SU-DHL-6 (cell line): ENCODE data around the gene CACNA1C.

Experiments used
- H2AFZ ChIP-seq: fragments of 200-600 bp; sonication (generic); 2 replicates; pipeline ENCODE4 v1.6.1; 2014; ENCODE audit warnings: low read depth, mild to moderate bottlenecking, moderate library complexity, mixed read lengths, antibody characterized with exemption, low read length; ENCODE audit not compliant: severe bottlenecking
- H3F3A ChIP-seq: fragments of 200-600 bp; shearing (Covaris generic); 2 replicates; pipeline ENCODE4 v1.6.0; 2016; ENCODE audit warnings: antibody characterized with exemption, mild to moderate bottlenecking; ENCODE audit not compliant: insufficient read depth
- H3K27ac ChIP-seq: fragments of 200-600 bp; sonication (generic); 2 replicates; pipeline ENCODE4 v1.5.1; 2016; ENCODE audit warnings: low read depth, mild to moderate bottlenecking, low read length, moderate library complexity, mixed read lengths
- H3K27me3 ChIP-seq: fragments of 200-600 bp; sonication (generic), shearing (Covaris generic); 2 replicates; pipeline ENCODE4 v1.6.0; 2014; ENCODE audit warnings: mild to moderate bottlenecking, low read length
- H3K36me3 ChIP-seq: fragments of 200-600 bp; sonication (generic); 2 replicates; pipeline ENCODE4 v1.6.1; 2014; ENCODE audit warnings: mild to moderate bottlenecking, low read length, mixed read lengths
- H3K4me2 ChIP-seq: fragments of 300-600, 200-600 bp; shearing (Covaris generic), sonication (generic); 2 replicates; pipeline ENCODE4 v1.6.0; 2014; ENCODE audit warnings: low read length, low read depth, mild to moderate bottlenecking; ENCODE audit not compliant: poor library complexity, severe bottlenecking
- H3K4me3 ChIP-seq: fragments of 200-600 bp; sonication (generic); 2 replicates; pipeline ENCODE4 v1.5.1; 2014; ENCODE audit warnings: antibody characterized with exemption, low read length, mild to moderate bottlenecking, mixed read lengths; ENCODE audit not compliant: insufficient read depth, poor library complexity, severe bottlenecking
- H3K79me2 ChIP-seq: fragments of 200-600 bp; sonication (generic); 2 replicates; pipeline ENCODE4 v1.6.1; 2014; ENCODE audit warnings: mild to moderate bottlenecking, low read length, moderate library complexity; ENCODE audit not compliant: insufficient read depth
- H3K9ac ChIP-seq: fragments of 200-600 bp; sonication (generic); 2 replicates; pipeline ENCODE4 v1.7.0; 2014; ENCODE audit warnings: mild to moderate bottlenecking, low read length
- H3K9me2 ChIP-seq: fragments of 200-600 bp; sonication (generic); replicated peaks from 2 replicates; pipeline ENCODE4 v1.6.1; 2014; ENCODE audit warnings: low read length; ENCODE audit not compliant: insufficient read depth
- H3K9me3 ChIP-seq: fragments of 200-600 bp; sonication (generic); 2 replicates; pipeline ENCODE4 v1.6.1; 2014; ENCODE audit warnings: low read length, mixed read lengths; ENCODE audit not compliant: insufficient read depth
- H4K20me1 ChIP-seq: fragments of 200-600 bp; sonication (generic); 2 replicates; pipeline ENCODE4 v1.6.1; 2014; ENCODE audit warnings: low read depth, mild to moderate bottlenecking, antibody characterized with exemption, low read length, moderate library complexity, mixed read lengths
- EZH2phosphoT487 ChIP-seq: fragments of 200-600 bp; sonication (generic), shearing (Covaris generic); conservative IDR thresholded peaks from 2 replicates; pipeline ENCODE4 v1.6.1; 2018; ENCODE audit warnings: mild to moderate bottlenecking, antibody characterized with exemption, low read length, moderate library complexity, mixed read lengths
- TF ChIP-seq, protein P1 (sequence below): fragments of 200-600 bp; sonication (generic); IDR thresholded peaks from one replicate; pipeline ENCODE4 v1.5.1; 2017; ENCODE audit warnings: antibody characterized with exemption, mild to moderate bottlenecking, low read length, moderate library complexity; ENCODE audit not compliant: insufficient read depth, poor library complexity, severe bottlenecking

Gene CACNA1C

DNA sequence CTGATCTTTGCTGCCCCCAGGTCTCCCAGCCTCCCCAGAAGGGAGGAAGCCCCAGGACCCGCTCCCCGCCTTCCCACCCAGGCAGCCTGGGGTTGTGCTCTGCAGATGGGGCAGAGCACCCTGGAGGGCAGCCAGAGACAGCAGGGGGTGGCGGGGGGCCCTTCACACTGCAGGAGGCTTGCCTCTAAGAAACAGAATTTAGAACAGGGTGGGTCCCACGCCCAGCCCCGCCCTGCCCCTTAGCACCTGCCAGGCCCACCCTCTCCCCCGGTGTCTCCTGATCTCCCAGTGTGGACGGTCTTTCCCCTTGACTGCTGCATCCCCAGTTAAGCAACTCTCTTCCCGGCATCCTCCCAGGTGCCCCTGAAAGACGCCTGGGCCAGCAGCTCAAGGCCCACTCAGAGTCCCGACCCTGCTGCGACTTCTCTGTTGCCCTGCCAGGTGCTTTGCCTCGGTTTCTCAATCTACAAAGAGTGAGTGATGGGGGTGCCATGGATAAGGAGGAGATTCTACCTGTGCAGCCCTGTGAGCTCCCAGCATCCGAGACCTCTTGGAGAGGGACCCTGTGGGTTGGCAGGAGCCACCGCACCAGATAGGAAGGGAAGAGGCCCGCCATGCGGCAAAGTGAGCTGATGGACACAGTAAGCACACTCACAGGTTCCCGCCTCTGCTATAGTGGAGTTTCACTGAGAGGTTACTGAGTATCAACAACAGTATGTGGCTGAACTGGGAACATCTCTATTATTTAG lies 414.8 kb downstream of the CACNA1C start:
- Histone ChIP-seq H3K4me3 (no peak overlapping the region), H2AFZ (no peak overlapping the region), H4K20me1 (no peaks in the 10 kb centered on the region), H3K4me2 (no peak overlapping the region), H3K9me3 (no peaks in the 10 kb centered on the region), H3K27ac (no peak overlapping the region), H3K27me3 (no peaks in the 10 kb centered on the region), H3K9me2 (no peaks in the 10 kb centered on the region), H3K36me3 (no peaks in the 10 kb centered on the region), H3K79me2 (no peaks in the 10 kb centered on the region), H3F3A (no peaks in the 10 kb centered on the region), H3K9ac (no peak overlapping the region)
- TF ChIP-seq, protein P1, sequence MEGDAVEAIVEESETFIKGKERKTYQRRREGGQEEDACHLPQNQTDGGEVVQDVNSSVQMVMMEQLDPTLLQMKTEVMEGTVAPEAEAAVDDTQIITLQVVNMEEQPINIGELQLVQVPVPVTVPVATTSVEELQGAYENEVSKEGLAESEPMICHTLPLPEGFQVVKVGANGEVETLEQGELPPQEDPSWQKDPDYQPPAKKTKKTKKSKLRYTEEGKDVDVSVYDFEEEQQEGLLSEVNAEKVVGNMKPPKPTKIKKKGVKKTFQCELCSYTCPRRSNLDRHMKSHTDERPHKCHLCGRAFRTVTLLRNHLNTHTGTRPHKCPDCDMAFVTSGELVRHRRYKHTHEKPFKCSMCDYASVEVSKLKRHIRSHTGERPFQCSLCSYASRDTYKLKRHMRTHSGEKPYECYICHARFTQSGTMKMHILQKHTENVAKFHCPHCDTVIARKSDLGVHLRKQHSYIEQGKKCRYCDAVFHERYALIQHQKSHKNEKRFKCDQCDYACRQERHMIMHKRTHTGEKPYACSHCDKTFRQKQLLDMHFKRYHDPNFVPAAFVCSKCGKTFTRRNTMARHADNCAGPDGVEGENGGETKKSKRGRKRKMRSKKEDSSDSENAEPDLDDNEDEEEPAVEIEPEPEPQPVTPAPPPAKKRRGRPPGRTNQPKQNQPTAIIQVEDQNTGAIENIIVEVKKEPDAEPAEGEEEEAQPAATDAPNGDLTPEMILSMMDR: no peak
- TF ChIP-seq EZH2phosphoT487: no peak

DNA sequence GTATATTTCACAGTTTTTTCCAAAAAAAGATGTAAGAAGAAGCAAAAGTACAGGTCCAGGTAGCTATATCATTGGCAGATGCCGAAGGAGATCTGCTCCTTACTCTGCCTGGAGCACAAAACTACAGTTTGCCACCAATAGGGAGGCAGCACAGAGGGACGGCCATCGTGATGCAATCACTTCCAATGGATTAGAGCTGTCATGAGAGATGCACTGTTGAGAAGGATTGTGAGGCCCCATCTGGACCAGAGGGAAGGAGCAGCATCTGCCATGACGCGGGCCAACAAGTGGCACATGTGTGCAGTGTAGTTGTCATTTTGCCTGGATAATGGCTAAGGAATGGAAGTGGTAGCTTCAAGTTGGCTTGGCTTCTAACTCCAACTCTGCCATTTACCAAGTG lies 423.2 kb downstream of the CACNA1C start:
- Histone ChIP-seq H4K20me1 (no peaks in the 10 kb centered on the region), H3K9ac (no peak overlapping the region), H2AFZ (no peak overlapping the region), H3K4me2 (no peak overlapping the region), H3K36me3 (no peaks in the 10 kb centered on the region), H3K27me3 (no peaks in the 10 kb centered on the region), H3K9me2 (no peaks in the 10 kb centered on the region), H3K79me2 (no peaks in the 10 kb centered on the region), H3K9me3 (no peaks in the 10 kb centered on the region), H3K27ac (no peak overlapping the region), H3K4me3 (no peak overlapping the region), H3F3A (no peaks in the 10 kb centered on the region)
- TF ChIP-seq EZH2phosphoT487: no peak
- TF ChIP-seq, protein P1: no peak

DNA sequence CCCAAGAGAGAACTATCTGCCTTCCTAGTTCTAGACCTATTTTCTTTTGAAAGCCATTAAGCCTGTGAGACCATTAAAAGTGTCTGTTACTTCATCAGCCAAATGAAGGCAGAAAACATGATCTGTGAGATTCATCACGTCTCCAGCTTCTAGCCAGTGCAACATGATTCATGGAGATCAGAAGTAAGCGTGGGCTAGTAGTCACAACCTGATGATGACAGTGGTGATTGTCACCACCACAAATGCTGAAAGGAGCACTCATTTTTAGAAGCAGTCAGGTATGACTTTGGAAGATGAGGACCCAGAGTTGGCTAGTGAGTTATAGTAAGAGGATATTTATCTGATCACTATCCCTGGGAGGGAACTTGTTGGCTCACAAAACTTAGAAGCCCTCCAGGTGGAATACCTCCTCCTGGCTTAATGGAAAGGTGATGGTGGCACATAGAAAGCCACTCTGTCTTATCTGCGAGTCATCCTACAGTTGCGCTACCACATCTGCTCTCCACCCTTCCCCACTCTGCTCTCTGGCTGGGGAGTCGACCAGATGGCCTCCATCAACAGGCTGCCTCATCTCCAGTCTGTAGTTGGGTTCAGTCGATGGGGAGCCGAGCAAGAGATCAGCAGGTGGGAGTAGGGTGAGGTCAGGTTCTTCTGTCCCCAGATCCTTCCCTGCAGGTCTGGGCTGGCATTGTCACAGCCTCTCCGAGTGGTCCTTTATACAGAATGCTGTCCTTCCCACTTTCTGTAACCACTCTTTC lies 424.4 kb downstream of the CACNA1C start:
- H3K9me2 ChIP-seq: no peaks in the 10 kb centered on the region
- H3K79me2 ChIP-seq: no peaks in the 10 kb centered on the region
- TF ChIP-seq EZH2phosphoT487: no peak
- TF ChIP-seq, protein P1: no peak
- H4K20me1 ChIP-seq: no peaks in the 10 kb centered on the region
- no peak overlapping the region for H2AFZ ChIP-seq
- H3K9me3 ChIP-seq: no peaks in the 10 kb centered on the region
- H3K4me3 ChIP-seq: no peak overlapping the region
- H3K27me3 ChIP-seq: no peaks in the 10 kb centered on the region
- no peak overlapping the region for H3K27ac ChIP-seq
- H3K9ac ChIP-seq: no peak overlapping the region
- no peaks in the 10 kb centered on the region for H3F3A ChIP-seq
- no peaks in the 10 kb centered on the region for H3K36me3 ChIP-seq
- H3K4me2 ChIP-seq: no peak overlapping the region
